ENCODE measurements around the gene OR8B3. TPM values are rescaled to one million over a fixed set of nuclear protein-coding genes. Genes with fewer than 3 reads are reported as not detected.

The OR8B3 gene
- total RNA-seq, 1 donor from 2014 or later: not detected

DNA sequence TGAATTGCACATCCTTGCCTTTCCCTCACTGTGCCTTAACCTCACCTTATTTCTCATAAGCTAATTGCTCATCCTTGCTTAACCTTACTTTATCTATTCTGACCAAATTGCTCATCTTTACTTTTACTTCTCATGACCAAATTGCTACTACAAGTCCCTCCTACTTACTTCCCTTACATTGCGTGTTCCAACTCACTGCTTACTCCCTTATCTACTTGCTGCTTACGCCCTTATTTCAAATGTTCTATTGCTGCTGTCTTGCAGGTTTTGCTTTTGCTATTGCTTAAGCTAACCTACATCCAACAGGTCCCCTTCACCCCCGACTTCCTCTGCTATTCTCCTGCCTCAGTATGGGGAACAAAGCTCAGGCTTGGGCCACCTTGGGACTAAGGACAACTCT, 22.5 kb downstream of the OR8B3 start:
- DNase-seq (ENCODE audit: low spot score): no peak

DNA sequence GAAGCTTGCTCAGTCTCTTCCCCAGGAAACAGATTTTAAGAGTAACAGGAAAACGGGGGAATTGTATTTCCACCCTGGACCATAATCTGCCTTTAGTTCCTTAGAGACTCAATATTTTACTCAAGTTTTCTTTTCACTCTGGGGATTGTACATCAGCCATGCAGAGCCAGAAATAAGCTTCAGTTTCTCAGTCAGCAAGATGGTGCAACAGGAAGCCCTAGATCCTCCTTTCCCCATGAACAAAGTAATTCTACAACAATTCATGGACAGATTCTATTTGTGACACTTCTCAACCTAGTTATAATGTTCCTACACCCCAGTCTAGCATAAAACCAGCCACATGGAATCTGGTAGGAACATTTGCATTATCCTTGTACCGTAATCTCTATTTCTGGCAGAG, 39.3 kb downstream of the OR8B3 start:
- no peak for DNase-seq (ENCODE audit: low spot score)

DNA sequence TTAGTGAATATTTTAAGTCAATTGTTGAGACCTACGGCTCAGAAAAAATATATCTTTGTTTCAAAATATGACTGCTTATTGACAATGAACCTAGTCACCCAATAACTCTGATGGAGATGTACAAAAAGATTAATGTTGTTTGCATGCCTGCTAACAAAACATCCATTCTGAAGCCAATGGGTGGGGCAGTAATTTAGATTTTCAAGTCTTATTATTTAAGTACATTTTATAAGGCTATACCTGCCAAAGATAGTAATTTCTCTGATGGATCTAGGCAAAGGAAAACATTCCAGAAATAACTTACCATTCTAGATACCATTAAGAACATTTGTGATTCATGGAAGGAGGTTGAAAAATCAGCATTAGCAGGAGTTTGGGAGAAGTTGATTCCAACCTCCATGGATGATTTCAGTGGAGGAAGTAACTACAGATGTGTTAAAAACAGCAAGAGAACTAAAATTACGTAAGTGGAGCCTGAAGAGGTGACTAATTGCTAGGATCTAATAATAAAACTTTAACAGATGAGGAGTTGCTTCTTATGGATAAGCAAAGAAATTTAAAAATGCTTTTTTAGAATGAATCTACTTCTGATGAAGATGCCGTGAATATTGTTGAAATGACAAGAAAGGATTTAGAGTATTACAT, 52.4 kb downstream of the OR8B3 start:
- no peak for DNase-seq (ENCODE audit: low spot score)

Other genes starting within 250 kb of the OR8B3 start
- gene OR10D3, start 215.7 kb downstream of the OR8B3 start, total RNA-seq (ENCODE audit: insufficient read depth, low replicate concordance): 0.24 TPM
- gene OR8G1, start 157.9 kb downstream of the OR8B3 start, total RNA-seq (ENCODE audit: insufficient read depth, low replicate concordance): 1.9 TPM
- gene OR8G5, start 142.6 kb downstream of the OR8B3 start, total RNA-seq (ENCODE audit: insufficient read depth, low replicate concordance): not detected
- gene OR8D1, start 85.1 kb downstream of the OR8B3 start, total RNA-seq (ENCODE audit: insufficient read depth, low replicate concordance): 7.9 TPM
- 1.4 TPM for gene OR8D2, start 78.8 kb downstream of the OR8B3 start, total RNA-seq (ENCODE audit: insufficient read depth, low replicate concordance)
- not detected for gene OR8B2, start 14.5 kb downstream of the OR8B3 start, total RNA-seq (ENCODE audit: insufficient read depth, low replicate concordance)
- not detected for gene OR8B4, start 25.8 kb upstream of the OR8B3 start, total RNA-seq (ENCODE audit: insufficient read depth, low replicate concordance)
- gene OR8B8, start 46.7 kb upstream of the OR8B3 start, total RNA-seq (ENCODE audit: insufficient read depth, low replicate concordance): 4.6 TPM
- gene OR8B12, start 144.6 kb upstream of the OR8B3 start, total RNA-seq (ENCODE audit: insufficient read depth, low replicate concordance): not detected
- gene OR8A1, start 171.0 kb upstream of the OR8B3 start, total RNA-seq (ENCODE audit: insufficient read depth, low replicate concordance): 7.0 TPM
- gene PANX3, start 212.4 kb upstream of the OR8B3 start, total RNA-seq (ENCODE audit: insufficient read depth, low replicate concordance): not detected
- 24.3 TPM for gene TBRG1, start 223.8 kb upstream of the OR8B3 start, total RNA-seq (ENCODE audit: insufficient read depth, low replicate concordance)